ENCODE measurements around the gene UCMA. TPM values are rescaled to one million over a fixed set of nuclear protein-coding genes. Genes with fewer than 3 reads are reported as not detected.

Gene UCMA
- total RNA-seq, 6 donors from 2014 or later = not detected

DNA sequence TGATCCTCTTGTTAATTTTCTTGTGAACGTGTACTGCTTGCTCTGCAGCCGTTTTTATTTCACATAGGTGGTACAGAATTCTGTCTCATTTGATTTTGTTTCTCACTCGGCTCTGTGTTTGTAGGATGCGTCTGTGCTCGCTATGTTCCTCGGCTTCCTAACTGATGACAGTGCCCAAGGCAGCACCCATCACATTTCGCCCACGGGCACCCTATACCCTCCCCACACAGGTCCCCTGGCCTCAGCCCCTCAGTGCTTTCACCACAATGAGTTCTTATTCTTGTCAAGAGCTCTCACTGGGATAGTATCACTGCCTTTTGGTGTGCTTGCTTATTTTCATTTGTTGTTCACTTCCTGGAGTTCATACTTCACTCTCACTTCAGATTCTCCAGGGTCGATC, 28.1 kb downstream of the UCMA start:
- 84 to 85% methylated on average over 9 of the region's 9 CpGs for WGBS, 2 donors
- TF ChIP-seq, protein P1, sequence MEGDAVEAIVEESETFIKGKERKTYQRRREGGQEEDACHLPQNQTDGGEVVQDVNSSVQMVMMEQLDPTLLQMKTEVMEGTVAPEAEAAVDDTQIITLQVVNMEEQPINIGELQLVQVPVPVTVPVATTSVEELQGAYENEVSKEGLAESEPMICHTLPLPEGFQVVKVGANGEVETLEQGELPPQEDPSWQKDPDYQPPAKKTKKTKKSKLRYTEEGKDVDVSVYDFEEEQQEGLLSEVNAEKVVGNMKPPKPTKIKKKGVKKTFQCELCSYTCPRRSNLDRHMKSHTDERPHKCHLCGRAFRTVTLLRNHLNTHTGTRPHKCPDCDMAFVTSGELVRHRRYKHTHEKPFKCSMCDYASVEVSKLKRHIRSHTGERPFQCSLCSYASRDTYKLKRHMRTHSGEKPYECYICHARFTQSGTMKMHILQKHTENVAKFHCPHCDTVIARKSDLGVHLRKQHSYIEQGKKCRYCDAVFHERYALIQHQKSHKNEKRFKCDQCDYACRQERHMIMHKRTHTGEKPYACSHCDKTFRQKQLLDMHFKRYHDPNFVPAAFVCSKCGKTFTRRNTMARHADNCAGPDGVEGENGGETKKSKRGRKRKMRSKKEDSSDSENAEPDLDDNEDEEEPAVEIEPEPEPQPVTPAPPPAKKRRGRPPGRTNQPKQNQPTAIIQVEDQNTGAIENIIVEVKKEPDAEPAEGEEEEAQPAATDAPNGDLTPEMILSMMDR (IDR thresholded peaks at IDR 0.05) = no peak
- TF ChIP-seq POLR2AphosphoS5 (IDR thresholded peaks at IDR 0.05) (no peak), EP300 (IDR thresholded peaks at IDR 0.05) (no peak), POLR2A (IDR thresholded peaks at IDR 0.05) (no peak)

DNA sequence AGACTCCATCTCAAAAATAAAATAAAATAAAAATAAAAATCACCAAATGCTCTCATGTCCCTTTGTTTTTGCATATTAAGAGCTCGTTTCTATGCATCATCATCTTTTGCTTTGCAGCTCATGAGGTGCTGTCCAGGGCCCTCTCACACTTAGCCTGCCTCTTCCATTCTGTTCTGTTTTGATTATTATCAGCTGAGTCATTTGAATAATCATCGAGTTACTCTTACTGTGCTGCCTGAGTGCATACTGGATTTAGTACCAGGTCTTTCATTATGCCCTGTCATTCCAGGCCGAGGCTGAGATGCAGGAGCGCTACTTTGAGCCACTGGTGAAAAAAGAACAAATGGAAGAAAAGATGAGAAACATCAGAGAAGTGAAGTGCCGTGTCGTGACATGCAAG, 33.0 kb downstream of the UCMA start:
- Histone ChIP-seq H3K27me3 (no peaks in the 10 kb centered on the region), H3K27ac (no peak overlapping the region), H3K36me3 (no peaks in the 10 kb centered on the region), H3K9me3 (no peaks in the 10 kb centered on the region), H3K4me1 (no peaks in the 10 kb centered on the region), H3K4me3 (no peak overlapping the region)
- ATAC-seq (ENCODE audit: low FRiP score in 2 of 2) (no peak), DNase-seq (no peak)
- 89 to 92% methylated on average over 6 of the region's 6 CpGs for WGBS, 2 donors
- TF ChIP-seq POLR2AphosphoS5 (IDR thresholded peaks at IDR 0.05) (no peak), POLR2A (IDR thresholded peaks at IDR 0.05) (no peak), EP300 (IDR thresholded peaks at IDR 0.05) (no peak)
- TF ChIP-seq, protein P1 (IDR thresholded peaks at IDR 0.05) = no peak

More for the DNA sequence above, 28.1 kb downstream of the UCMA start:
- ATAC-seq (ENCODE audit: low FRiP score in 2 of 2) (no peak), DNase-seq (no peak)
- Histone ChIP-seq H3K9me3 (no peaks in the 10 kb centered on the region), H3K27ac (no peak overlapping the region), H3K4me3 (no peak overlapping the region), H3K36me3 (no peaks in the 10 kb centered on the region), H3K4me1 (no peaks in the 10 kb centered on the region), H3K27me3 (no peaks in the 10 kb centered on the region)

DNA sequence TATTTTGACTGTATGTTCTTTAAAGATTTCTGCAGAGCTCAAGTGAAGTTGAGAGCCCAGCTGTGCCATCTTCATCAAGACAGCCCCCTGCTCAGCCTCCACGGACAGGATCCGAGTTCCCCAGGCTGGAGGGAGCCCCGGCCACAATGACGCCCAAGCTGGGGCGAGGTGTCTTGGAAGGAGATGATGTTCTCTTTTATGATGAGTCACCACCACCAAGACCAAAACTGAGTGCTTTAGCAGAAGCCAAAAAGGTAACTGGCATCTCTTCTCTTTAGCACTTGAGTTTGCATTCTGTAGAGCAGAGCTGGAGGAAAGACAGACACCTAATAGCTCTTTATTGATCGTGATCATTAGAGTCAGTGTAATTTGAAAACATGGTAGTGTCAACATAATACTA, 39.2 kb downstream of the UCMA start:
- WGBS, 2 donors = 97 to 98% methylated on average over 4 to 6 of the region's 6 CpGs
- no peaks in the 10 kb centered on the region for H3K9me3 ChIP-seq
- no peak overlapping the region for H3K27ac ChIP-seq
- ATAC-seq (ENCODE audit: low FRiP score in 2 of 2) (no peak), DNase-seq (peak in 1 of 2 donors; percentile 27)
- H3K27me3 ChIP-seq = no peaks in the 10 kb centered on the region
- TF ChIP-seq POLR2A (IDR thresholded peaks at IDR 0.05) (no peak), EP300 (IDR thresholded peaks at IDR 0.05) (no peak), POLR2AphosphoS5 (IDR thresholded peaks at IDR 0.05) (no peak)
- TF ChIP-seq, protein P1 (IDR thresholded peaks at IDR 0.05) = no peak
- no peak overlapping the region for H3K4me3 ChIP-seq
- H3K4me1 ChIP-seq = no peaks in the 10 kb centered on the region
- no peaks in the 10 kb centered on the region for H3K36me3 ChIP-seq

DNA sequence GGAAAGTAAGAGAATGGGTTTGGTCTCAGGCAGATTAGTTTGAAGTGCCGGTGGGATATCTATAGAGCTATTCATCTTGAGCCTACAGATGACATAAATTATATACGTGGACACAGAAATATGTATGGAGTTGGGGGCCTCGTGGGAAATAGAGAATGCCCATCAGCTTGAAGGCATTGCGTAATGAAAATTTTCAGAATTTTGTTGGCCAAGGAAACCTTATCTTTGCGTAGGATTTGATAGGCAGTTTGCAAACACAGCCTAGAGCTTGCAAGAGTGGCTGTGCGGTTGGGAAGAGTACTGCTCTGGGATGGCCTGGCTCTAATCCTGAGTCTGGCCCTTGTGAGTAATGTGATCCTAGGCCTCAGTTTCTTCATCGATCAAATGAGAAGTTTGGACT, 40.5 kb downstream of the UCMA start:
- no peak for TF ChIP-seq EP300 (IDR thresholded peaks at IDR 0.05)
- TF ChIP-seq POLR2A (IDR thresholded peaks at IDR 0.05) = no peak
- TF ChIP-seq POLR2AphosphoS5 (IDR thresholded peaks at IDR 0.05) = no peak
- TF ChIP-seq, protein P1 (IDR thresholded peaks at IDR 0.05) = no peak
- Histone ChIP-seq H3K27me3 (no peaks in the 10 kb centered on the region), H3K4me1 (no peaks in the 10 kb centered on the region)

DNA sequence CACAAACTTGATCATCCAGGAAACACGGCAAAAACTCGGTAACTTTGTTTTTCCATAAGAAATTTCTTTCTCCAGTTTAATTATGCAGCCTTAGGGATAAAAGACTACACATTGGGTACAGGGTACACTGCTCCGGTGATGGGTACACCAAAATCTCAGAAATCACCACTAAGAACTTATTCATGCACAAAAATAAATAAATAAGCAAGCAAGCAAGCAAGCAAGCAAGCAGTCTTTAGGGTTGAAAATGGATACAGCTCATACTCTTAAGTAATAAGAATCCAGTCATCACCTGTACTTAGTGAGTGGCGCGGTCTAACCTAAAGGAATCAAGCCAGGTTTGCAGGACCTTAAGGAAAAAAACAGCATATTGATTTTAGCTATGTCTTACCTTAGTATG, 42.8 kb downstream of the UCMA start:
- Histone ChIP-seq H3K27ac (no peak overlapping the region), H3K27me3 (no peaks in the 10 kb centered on the region), H3K4me1 (no peaks in the 10 kb centered on the region), H3K36me3 (no peaks in the 10 kb centered on the region), H3K4me3 (no peak overlapping the region), H3K9me3 (no peaks in the 10 kb centered on the region)
- 92 to 95% methylated on average over 5 of the region's 5 CpGs for WGBS, 2 donors
- no peak for DNase-seq
- TF ChIP-seq POLR2A (IDR thresholded peaks at IDR 0.05) (no peak), EP300 (IDR thresholded peaks at IDR 0.05) (no peak)
- ATAC-seq (ENCODE audit: low FRiP score in 2 of 2) = no peak

More for the DNA sequence above, 40.5 kb downstream of the UCMA start:
- no peak overlapping the region for H3K27ac ChIP-seq
- no peak for ATAC-seq (ENCODE audit: low FRiP score in 2 of 2)
- H3K4me3 ChIP-seq = no peak overlapping the region
- no peaks in the 10 kb centered on the region for H3K36me3 ChIP-seq
- H3K9me3 ChIP-seq = no peaks in the 10 kb centered on the region
- WGBS, 2 donors = 93 to 94% methylated on average over 7 of the region's 7 CpGs
- DNase-seq = no peak

Measured in upper lobe of left lung (tissue), 6 donors.